ENCODE measurements around the gene TIAM2.
"Not testable (repeated sequence)": the region's sequence is repeated elsewhere in the genome, so short reads cannot be mapped to it uniquely, and the experiment has no call there.

Gene TIAM2

GRCh38 chr6:155093430-155093829, 98.3 kb downstream of the TIAM2 start:
- TF ChIP-seq SPI1 (IDR thresholded peaks at IDR 0.05; ENCODE audit: borderline replicate concordance, low read depth) = no peak
- TF ChIP-seq GABPA (IDR thresholded peaks at IDR 0.05; ENCODE audit: low read depth) = no peak
- TF ChIP-seq POLR2AphosphoS5 (IDR thresholded peaks at IDR 0.05; ENCODE audit: low read depth) = no peak
- no peak for TF ChIP-seq CTCF (IDR thresholded peaks at IDR 0.05; ENCODE audit: insufficient read depth, low read length)
- no peak for TF ChIP-seq REST (IDR thresholded peaks at IDR 0.05; ENCODE audit: insufficient replicate concordance, low read depth)
- Histone ChIP-seq H3K27me3 (ENCODE audit: insufficient read depth, poor library complexity, severe bottlenecking) (no peaks in the 10 kb centered on the region), H3K27ac (replicated peaks) (no peak overlapping the region), H3K4me3 (replicated peaks; ENCODE audit: insufficient read depth, low read length) (no peak overlapping the region)
- DNase-seq (ENCODE audit: low read depth in 1 of 2, low spot score in 1 of 2) = no peak

GRCh38 chr6:155100087-155100486, 105.0 kb downstream of the TIAM2 start:
- no peak for DNase-seq (ENCODE audit: low read depth in 1 of 2, low spot score in 1 of 2)
- no peaks in the 10 kb centered on the region for H3K27me3 ChIP-seq (ENCODE audit: insufficient read depth, poor library complexity, severe bottlenecking)
- H3K27ac ChIP-seq (replicated peaks) = no peak overlapping the region
- H3K4me3 ChIP-seq (replicated peaks; ENCODE audit: insufficient read depth, low read length) = no peak overlapping the region
- TF ChIP-seq SPI1 (IDR thresholded peaks at IDR 0.05; ENCODE audit: borderline replicate concordance, low read depth) (no peak), CTCF (IDR thresholded peaks at IDR 0.05; ENCODE audit: insufficient read depth, low read length) (no peak), REST (IDR thresholded peaks at IDR 0.05; ENCODE audit: insufficient replicate concordance, low read depth) (no peak), POLR2AphosphoS5 (IDR thresholded peaks at IDR 0.05; ENCODE audit: low read depth) (no peak), GABPA (IDR thresholded peaks at IDR 0.05; ENCODE audit: low read depth) (no peak)

GRCh38 chr6:155100591-155100990, 105.5 kb downstream of the TIAM2 start:
- DNase-seq (ENCODE audit: low read depth in 1 of 2, low spot score in 1 of 2) = no peak
- H3K27ac ChIP-seq (replicated peaks) = no peak overlapping the region
- H3K4me3 ChIP-seq (replicated peaks; ENCODE audit: insufficient read depth, low read length) = no peak overlapping the region
- H3K27me3 ChIP-seq (ENCODE audit: insufficient read depth, poor library complexity, severe bottlenecking) = no peaks in the 10 kb centered on the region
- no peak for TF ChIP-seq GABPA (IDR thresholded peaks at IDR 0.05; ENCODE audit: low read depth)
- TF ChIP-seq REST (IDR thresholded peaks at IDR 0.05; ENCODE audit: insufficient replicate concordance, low read depth) = no peak
- TF ChIP-seq POLR2AphosphoS5 (IDR thresholded peaks at IDR 0.05; ENCODE audit: low read depth) = no peak

GRCh38 chr6:155103083-155103645, 108.0 kb downstream of the TIAM2 start:
- H3K4me3 ChIP-seq (replicated peaks; ENCODE audit: insufficient read depth, low read length); H3K27ac ChIP-seq (replicated peaks); H3K27me3 ChIP-seq (ENCODE audit: insufficient read depth, poor library complexity, severe bottlenecking); DNase-seq (ENCODE audit: low read depth in 1 of 2, low spot score in 1 of 2): not testable (repeated sequence)
